ENCODE measurements around the gene B3GALT6. TPM values are rescaled to one million over a fixed set of nuclear protein-coding genes. Genes with fewer than 3 reads are reported as not detected.

Gene B3GALT6
- total RNA-seq, 1 experiment from 2014 or later, result 33.4 TPM

GRCh38 chr1:1207571-1207892, 24.5 kb upstream of the B3GALT6 start:
- H3K27me3 ChIP-seq, result no peaks in the 10 kb centered on the region
- H3K27ac ChIP-seq, result peak overlapping the region; percentile 73
- DNase-seq, result no peak
- peaks cover 47% of the 10 kb centered on the region for H3K4me1 ChIP-seq
- H3K4me3 ChIP-seq, result no peak overlapping the region
- H3K9me3 ChIP-seq (replicated peaks), result no peaks in the 10 kb centered on the region
- no peaks in the 10 kb centered on the region for H3K36me3 ChIP-seq

GRCh38 chr1:1208713-1209433, 23.2 kb upstream of the B3GALT6 start:
- peak; percentile 90 to 91 for DNase-seq
- Histone ChIP-seq H3K4me1 (peaks cover 51% of the 10 kb centered on the region), H3K9me3 (replicated peaks) (no peaks in the 10 kb centered on the region), H3K36me3 (no peaks in the 10 kb centered on the region), H3K27ac (peak overlapping the region; percentile 73), H3K4me3 (peak overlapping the region; percentile 44), H3K27me3 (no peaks in the 10 kb centered on the region)

- Histone ChIP-seq H3K27me3 (no peaks in the 10 kb centered on the region), H3K4me1 (peaks cover 34% of the 10 kb centered on the region), H3K36me3 (no peaks in the 10 kb centered on the region), H3K27ac (no peak overlapping the region), H3K9me3 (replicated peaks) (no peaks in the 10 kb centered on the region), H3K4me3 (no peak overlapping the region)
- no peak for DNase-seq
Measured at GRCh38 chr1:1210726-1211540, 21.1 kb upstream of the B3GALT6 start.

GRCh38 chr1:1211541-1212441, 20.2 kb upstream of the B3GALT6 start:
- no peaks in the 10 kb centered on the region for H3K9me3 ChIP-seq (replicated peaks)
- H3K4me3 ChIP-seq, result peak overlapping the region; percentile 18; the same call in 1 of the 2 replicates
- H3K36me3 ChIP-seq, result peaks cover under 1% of the 10 kb centered on the region; the same call in 1 of the 2 replicates
- no peak overlapping the region for H3K27ac ChIP-seq
- H3K27me3 ChIP-seq, result no peaks in the 10 kb centered on the region
- H3K4me1 ChIP-seq, result peaks cover 31% of the 10 kb centered on the region
- peak; percentile 78 to 87 for DNase-seq

- Histone ChIP-seq H3K27me3 (no peaks in the 10 kb centered on the region), H3K4me3 (peak overlapping the region; percentile 57), H3K9me3 (replicated peaks) (no peaks in the 10 kb centered on the region), H3K27ac (peak overlapping the region; percentile 30; the same call in 1 of the 2 replicates), H3K36me3 (peaks cover 7% of the 10 kb centered on the region), H3K4me1 (peaks cover 25% of the 10 kb centered on the region)
- peak; percentile 86 to 88 for DNase-seq
Measured at GRCh38 chr1:1212780-1213344, 19.2 kb upstream of the B3GALT6 start.

- H3K9me3 ChIP-seq (replicated peaks), result no peaks in the 10 kb centered on the region
- peaks cover 21% of the 10 kb centered on the region; the same call in 1 of the 2 replicates for H3K4me1 ChIP-seq
- peak within 1 kb of the TSS; percentile 57 for H3K4me3 ChIP-seq
- H3K36me3 ChIP-seq, result peaks cover 15% of the 10 kb centered on the region
- DNase-seq, result no peak
- no peaks in the 10 kb centered on the region for H3K27me3 ChIP-seq
- H3K27ac ChIP-seq, result no peak within 1 kb of the TSS; the same call in 1 of the 2 replicates
Measured at GRCh38 chr1:1213345-1214265, 18.4 kb upstream of the B3GALT6 start, which contains the start of gene TNFRSF4. Gene TNFRSF4, minus strand, starts transcription at chr1:1214153. Its CDS starts 26 bp downstream, at chr1:1214127.

GRCh38 chr1:1215080-1215676, 16.9 kb upstream of the B3GALT6 start:
- Histone ChIP-seq H3K9me3 (replicated peaks) (no peaks in the 10 kb centered on the region), H3K36me3 (peaks cover 28% of the 10 kb centered on the region), H3K27ac (no peak overlapping the region), H3K4me3 (no peak overlapping the region), H3K27me3 (no peaks in the 10 kb centered on the region), H3K4me1 (peaks cover 13% of the 10 kb centered on the region; the same call in 1 of the 2 replicates)
- no peak for DNase-seq

- Histone ChIP-seq H3K27me3 (no peaks in the 10 kb centered on the region), H3K4me1 (peaks cover 13% of the 10 kb centered on the region; the same call in 1 of the 2 replicates), H3K36me3 (peaks cover 36% of the 10 kb centered on the region), H3K27ac (no peak overlapping the region), H3K9me3 (replicated peaks) (no peaks in the 10 kb centered on the region), H3K4me3 (no peak overlapping the region)
- DNase-seq, result no peak
Measured at GRCh38 chr1:1215881-1216605, 16.0 kb upstream of the B3GALT6 start.

GRCh38 chr1:1216770-1217620, 15.0 kb upstream of the B3GALT6 start:
- H3K4me1 ChIP-seq, result peaks cover 8% of the 10 kb centered on the region; the same call in 1 of the 2 replicates
- DNase-seq, result no peak
- no peak overlapping the region for H3K27ac ChIP-seq
- H3K27me3 ChIP-seq, result no peaks in the 10 kb centered on the region
- H3K36me3 ChIP-seq, result peaks cover 46% of the 10 kb centered on the region
- no peak overlapping the region for H3K4me3 ChIP-seq
- no peaks in the 10 kb centered on the region for H3K9me3 ChIP-seq (replicated peaks)

GRCh38 chr1:1217621-1218523, 14.2 kb upstream of the B3GALT6 start:
- no peaks in the 10 kb centered on the region for H3K27me3 ChIP-seq
- H3K36me3 ChIP-seq, result peaks cover 55% of the 10 kb centered on the region
- no peaks in the 10 kb centered on the region for H3K9me3 ChIP-seq (replicated peaks)
- H3K4me1 ChIP-seq, result peaks cover 5% of the 10 kb centered on the region; the same call in 1 of the 2 replicates
- no peak overlapping the region for H3K4me3 ChIP-seq
- H3K27ac ChIP-seq, result no peak overlapping the region
- no peak for DNase-seq
